KMS-11 (cell line): Measurements from ENCODE around the gene BCAS1.
A peak's percentile ranks its signal among the peaks of the same experiment; 100 is the strongest.

Experiments
- H2AFZ ChIP-seq: fragments of 200-600 bp; sonication (generic); 2 replicates; pipeline ENCODE4 v1.6.1; 2016; ENCODE audit warnings: antibody characterized with exemption, mixed run types, low read depth
- H3K27ac ChIP-seq: fragments of 200-600 bp; sonication (generic); 2 replicates; pipeline ENCODE4 v1.6.1; 2016; ENCODE audit warnings: mild to moderate bottlenecking, mixed run types
- H3K27me3 ChIP-seq: fragments of 200-600 bp; sonication (generic); 2 replicates; pipeline ENCODE4 v1.6.1; 2017; ENCODE audit warnings: mild to moderate bottlenecking, low read depth, mixed run types, moderate library complexity; ENCODE audit not compliant: insufficient read depth
- H3K36me3 ChIP-seq: fragments of 200-600 bp; sonication (generic); 2 replicates; pipeline ENCODE4 v1.6.1; 2017; ENCODE audit warnings: mild to moderate bottlenecking, mixed run types; ENCODE audit not compliant: insufficient read depth
- H3K4me1 ChIP-seq: fragments of 200-600 bp; sonication (generic); 2 replicates; pipeline ENCODE4 v1.6.1; 2016; ENCODE audit warnings: mild to moderate bottlenecking, low read depth, mixed run types; ENCODE audit not compliant: poor library complexity, severe bottlenecking
- H3K4me2 ChIP-seq: fragments of 200-600 bp; sonication (generic); 2 replicates; pipeline ENCODE4 v1.7.0; 2016; ENCODE audit warnings: mild to moderate bottlenecking, mixed run types
- H3K4me3 ChIP-seq: fragments of 200-600 bp; sonication (generic); IDR thresholded peaks from 2 replicates; pipeline ENCODE4 v1.6.1; 2017; ENCODE audit warnings: low read depth, low read length, mixed read lengths; ENCODE audit not compliant: insufficient read depth
- H3K79me2 ChIP-seq: fragments of 200-600 bp; sonication (generic); 2 replicates; pipeline ENCODE4 v1.6.1; 2016; ENCODE audit warnings: low read depth, mixed run types; ENCODE audit not compliant: insufficient read depth
- H3K9ac ChIP-seq: fragments of 200-600 bp; sonication (generic); 2 replicates; pipeline ENCODE4 v1.6.1; 2016; ENCODE audit warnings: mild to moderate bottlenecking, mixed run types
- H4K20me1 ChIP-seq: fragments of 200-600 bp; sonication (generic); 2 replicates; pipeline ENCODE4 v1.6.1; 2016; ENCODE audit warnings: mild to moderate bottlenecking, mixed run types; ENCODE audit not compliant: insufficient read depth
- CTCF ChIP-seq: fragments of 200-600 bp; sonication (generic); conservative IDR thresholded peaks from 2 replicates; pipeline ENCODE4 v1.6.1; 2017; ENCODE audit warnings: low read depth, mild to moderate bottlenecking, antibody characterized with exemption, low read length, moderate library complexity, mixed read lengths

The BCAS1 gene

GRCh38 chr20:54068495-54068894, 1.9 kb downstream of the BCAS1 start:
- Histone ChIP-seq H3K36me3 (no peaks in the 10 kb centered on the region), H4K20me1 (no peaks in the 10 kb centered on the region), H3K4me1 (peaks cover 64% of the 10 kb centered on the region), H3K9ac (0 out of 2 replicates have a peak overlapping the region, but pooled peaks have one; percentile 33), H2AFZ (peak overlapping the region; percentile 14; the same call in 1 of the 2 replicates), H3K27ac (peak overlapping the region; percentile 64), H3K4me2 (peak overlapping the region; percentile 93; the same call in 1 of the 2 replicates), H3K4me3 (no peak overlapping the region), H3K79me2 (no peaks in the 10 kb centered on the region), H3K27me3 (no peaks in the 10 kb centered on the region)
- no peak for TF ChIP-seq CTCF

DNA sequence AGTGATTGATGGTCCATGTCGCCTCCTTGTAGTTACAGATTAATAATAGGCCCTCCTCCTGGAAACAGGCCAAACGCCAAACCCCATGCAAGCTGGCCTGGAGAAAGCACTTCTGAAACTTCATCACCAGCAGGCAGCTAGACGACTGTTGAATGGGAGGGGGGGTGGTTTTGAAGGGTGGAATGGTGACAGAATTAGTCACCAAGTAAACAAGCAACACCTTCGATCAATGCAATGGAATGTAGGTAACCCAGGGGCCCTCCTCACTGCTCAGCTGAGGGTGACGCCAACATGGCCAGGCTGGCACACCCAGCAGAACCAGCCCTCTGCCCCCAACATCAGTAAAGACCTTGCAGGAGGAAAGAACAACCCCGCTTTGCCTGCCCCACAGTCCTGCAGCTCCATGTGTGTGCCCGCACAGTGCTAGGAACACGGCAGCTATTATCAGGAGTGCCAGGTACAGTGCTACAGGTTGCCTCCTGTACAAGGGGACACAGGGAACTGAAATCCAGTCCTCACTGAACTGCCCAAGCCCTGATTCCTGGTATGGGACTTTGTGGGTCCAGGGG, 2.7 kb downstream of the BCAS1 start:
- Histone ChIP-seq H2AFZ (peak overlapping the region; percentile 14; the same call in 1 of the 2 replicates), H3K27me3 (no peaks in the 10 kb centered on the region), H4K20me1 (no peaks in the 10 kb centered on the region), H3K4me1 (peaks cover 72% of the 10 kb centered on the region), H3K27ac (peak overlapping the region; percentile 64), H3K4me3 (no peak overlapping the region), H3K4me2 (peak overlapping the region; percentile 93), H3K36me3 (no peaks in the 10 kb centered on the region), H3K9ac (peak overlapping the region; percentile 33), H3K79me2 (no peaks in the 10 kb centered on the region)
- no peak for TF ChIP-seq CTCF

DNA sequence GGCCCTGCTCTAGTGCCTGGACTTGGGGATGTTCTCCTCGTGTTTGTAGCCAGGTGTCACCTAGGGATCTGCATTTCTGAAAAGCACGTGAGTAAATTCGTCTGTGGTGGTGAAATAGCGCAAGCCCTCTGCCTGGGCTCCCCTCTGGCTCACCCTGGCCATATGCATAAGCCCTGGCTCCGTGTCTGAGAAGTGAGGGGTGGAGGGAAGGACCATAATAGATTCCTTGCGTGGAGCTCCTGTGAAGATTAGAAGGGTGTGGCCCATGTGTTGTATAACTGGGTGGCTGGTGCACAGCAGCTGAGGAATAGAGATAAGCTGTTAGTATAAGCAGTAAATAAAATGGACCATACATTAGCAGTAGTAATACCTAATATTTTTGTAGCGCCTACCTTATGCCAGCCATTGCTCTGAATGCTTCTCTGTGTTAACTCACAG, 4.8 kb downstream of the BCAS1 start:
- Histone ChIP-seq H3K9ac (no peak overlapping the region), H3K27ac (peak overlapping the region; percentile 87; the same call in 1 of the 2 replicates), H4K20me1 (no peaks in the 10 kb centered on the region), H3K27me3 (no peaks in the 10 kb centered on the region), H3K4me3 (no peak overlapping the region), H3K4me1 (peaks cover 86% of the 10 kb centered on the region), H3K79me2 (no peaks in the 10 kb centered on the region), H2AFZ (no peak overlapping the region), H3K36me3 (no peaks in the 10 kb centered on the region), H3K4me2 (peak overlapping the region; percentile 93)
- TF ChIP-seq CTCF: no peak

DNA sequence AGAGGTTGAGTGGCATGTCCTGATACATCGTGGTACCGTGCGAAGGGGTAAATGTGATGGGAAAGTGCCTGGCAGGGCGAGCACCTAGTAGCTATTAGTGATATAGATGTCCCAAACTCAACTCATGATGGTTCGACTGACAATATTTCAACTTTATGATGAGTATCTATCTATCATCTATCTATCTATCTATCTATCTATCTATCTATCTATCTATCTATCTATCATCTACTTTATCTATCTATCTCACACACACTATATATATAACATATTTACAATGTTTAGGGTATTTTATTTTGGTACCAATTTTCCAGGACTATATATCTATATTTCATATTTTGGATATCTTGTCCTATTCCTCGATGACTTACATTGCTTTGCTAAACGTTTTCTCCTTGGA, 5.5 kb downstream of the BCAS1 start:
- Histone ChIP-seq H3K4me1 (peaks cover 79% of the 10 kb centered on the region), H3K79me2 (no peaks in the 10 kb centered on the region), H3K36me3 (no peaks in the 10 kb centered on the region), H3K4me3 (no peak overlapping the region), H3K9ac (peak overlapping the region; percentile 63; the same call in 1 of the 2 replicates), H2AFZ (peak overlapping the region; percentile 43), H3K27me3 (no peaks in the 10 kb centered on the region), H3K4me2 (peak overlapping the region; percentile 93), H3K27ac (peak overlapping the region; percentile 87), H4K20me1 (no peaks in the 10 kb centered on the region)
- no peak for TF ChIP-seq CTCF
